HCT116 (cell line): ENCODE data around the gene SAMD1. TPM values are rescaled to one million over a fixed set of nuclear protein-coding genes. Genes with fewer than 3 reads are reported as not detected.

Source experiments
- ATAC-seq: fragments of 200-7000 bp; cut with Tn5 transposase; 2 replicates; pipeline ENCODE4 v1.9.1; 2020; ENCODE audit warnings: mild to moderate bottlenecking, moderate library complexity
- BruUV-seq: library from RNA; stranded (reverse); fragments of 400-500 nt; replicated peaks from 2 replicates; lab custom pipeline; 2021; lab: Mats Ljungman, UMichigan
- CTCF ChIA-PET: fragments of 300-600 bp; sonication (Branson Sonifier 250); formaldehyde crosslinking; loops from one replicate; lab custom pipeline; 2021; ENCODE audit warnings: antibody characterized with exemption; lab: Charles Lee
- POLR2A ChIA-PET: fragments of 300-600, 350-600 bp; sonication (Branson Sonifier 250); formaldehyde crosslinking; loops from one replicate; lab custom pipeline; 2021; ENCODE audit warnings: antibody characterized with exemption; lab: Charles Lee
- RAD21 ChIA-PET, 2 experiments: fragments of 300-600 bp; sonication (Branson Sonifier 250); formaldehyde crosslinking; loops; one replicate each; lab custom pipeline; 2023; ENCODE audit warnings: low total read pairs in 2 of 2; ENCODE audit not compliant: uncharacterized antibody in 2 of 2, unreplicated experiment in 2 of 2, low non-redundant PET in 1 of 2; lab: Charles Lee
- DNase-seq: peaks from one replicate; pipeline ENCODE4 v3.0.0-alpha.2; 2010; ENCODE audit warnings: low read depth, low spot score
- H2AFZ ChIP-seq: fragments of 200-600 bp; shearing (Covaris generic), sonication (generic); 2 replicates; pipeline ENCODE4 v1.6.1; 2017; ENCODE audit warnings: low read depth, mixed run types, mixed read lengths, antibody characterized with exemption, low read length; ENCODE audit not compliant: poor library complexity, severe bottlenecking
- H3K27ac ChIP-seq: 2 replicates; pipeline ENCODE4 v1.5.1; 2012; ENCODE audit warnings: low read depth, low read length
- H3K27me3 ChIP-seq: fragments of 200-600 bp; sonication (generic); 2 replicates; pipeline ENCODE4 v1.6.1; 2016; ENCODE audit warnings: mixed run types, low read length, mixed read lengths; ENCODE audit not compliant: insufficient read depth
- H3K36me3 ChIP-seq, 2 experiments: fragments of 200-500 bp in 1 of 2; fragments of 200-600 bp in 1 of 2; sonication (Bioruptor generic) in 1 of 2; sonication (generic) in 1 of 2; 2 replicates each; pipeline versions ENCODE4 v1.5.1 to v1.6.1; 2014 to 2016; ENCODE audit warnings: low read length in 2 of 2, inconsistent platforms in 1 of 2, mixed read lengths in 1 of 2, mixed run types in 1 of 2; ENCODE audit not compliant: insufficient read depth in 2 of 2, control insufficient read depth in 1 of 2
- H3K4me1 ChIP-seq, 2 experiments: fragments of 200-600 bp in 1 of 2; sonication (generic) in 1 of 2; 2 replicates each; pipeline versions ENCODE4 v1.5.1 to v1.6.1; 2012 to 2017; ENCODE audit warnings: low read length in 2 of 2, inconsistent platforms in 1 of 2, mild to moderate bottlenecking in 1 of 2, mixed read lengths in 1 of 2, mixed run types in 1 of 2, moderate library complexity in 1 of 2; ENCODE audit not compliant: insufficient read depth in 2 of 2, control insufficient read depth in 1 of 2
- H3K4me2 ChIP-seq: fragments of 200-600 bp; sonication (generic); 2 replicates; pipeline ENCODE4 v1.6.1; 2017; ENCODE audit warnings: mixed run types, low read length, mixed read lengths
- H3K4me3 ChIP-seq, 2 experiments: fragments of 200-600 bp in 1 of 2; sonication (generic) in 1 of 2; replicated peaks in 1 of 2; 2 replicates each; pipeline ENCODE4 v1.5.1; 2011 to 2016; ENCODE audit warnings: low read length in 2 of 2, control low read depth in 1 of 2, low read depth in 1 of 2, mild to moderate bottlenecking in 1 of 2, mixed read lengths in 1 of 2, mixed run types in 1 of 2
- H3K79me2 ChIP-seq: fragments of 200-600 bp; sonication (generic); 2 replicates; pipeline ENCODE4 v1.6.1; 2017; ENCODE audit warnings: mild to moderate bottlenecking, mixed run types, low read length, moderate library complexity, mixed read lengths; ENCODE audit not compliant: insufficient read depth
- H3K9ac ChIP-seq: fragments of 200-600 bp; sonication (generic); 2 replicates; pipeline ENCODE4 v1.6.1; 2016; ENCODE audit warnings: low read length, mixed read lengths
- H3K9me2 ChIP-seq: fragments of 200-600 bp; sonication (generic), shearing (Covaris generic); 2 replicates; pipeline ENCODE4 v1.6.1; 2017; ENCODE audit warnings: mixed run types, mild to moderate bottlenecking, moderate library complexity; ENCODE audit not compliant: insufficient read depth
- H3K9me3 ChIP-seq, 2 experiments: fragments of 200-500 bp in 1 of 2; fragments of 200-600 bp in 1 of 2; sonication (Bioruptor generic) in 1 of 2; sonication (generic) in 1 of 2; 2 replicates each; pipeline ENCODE4 v1.6.1; 2014 to 2017; ENCODE audit warnings: low read length in 2 of 2, mixed read lengths in 2 of 2, inconsistent platforms in 1 of 2, low read depth in 1 of 2, mild to moderate bottlenecking in 1 of 2, mixed run types in 1 of 2, moderate library complexity in 1 of 2; ENCODE audit not compliant: control insufficient read depth in 1 of 2, insufficient read depth in 1 of 2
- H4K20me1 ChIP-seq: fragments of 200-600 bp; sonication (generic), shearing (Covaris generic); 2 replicates; pipeline ENCODE4 v1.6.1; 2017; ENCODE audit warnings: mixed run types, mild to moderate bottlenecking, moderate library complexity; ENCODE audit not compliant: insufficient read depth
- EGR1 ChIP-seq: IDR thresholded peaks from 2 replicates; pipeline ENCODE4 v1.6.1; 2012; ENCODE audit warnings: low read depth
- ELF1 ChIP-seq: IDR thresholded peaks from 2 replicates; pipeline ENCODE4 v1.6.1; 2012; ENCODE audit warnings: low read depth, borderline replicate concordance
- EZH2 ChIP-seq: fragments of 200-600 bp; sonication (generic); IDR thresholded peaks from 2 replicates; pipeline ENCODE4 v1.6.1; 2017; ENCODE audit warnings: antibody characterized with exemption, mixed run types
- EZH2phosphoT487 ChIP-seq: fragments of 200-600 bp; IDR thresholded peaks from 2 replicates; pipeline ENCODE4 v1.6.1; 2018; ENCODE audit warnings: antibody characterized with exemption, borderline replicate concordance
- FOSL1 ChIP-seq: IDR thresholded peaks from 2 replicates; pipeline ENCODE4 v1.6.1; 2012; ENCODE audit warnings: low read depth
- MAX ChIP-seq: IDR thresholded peaks from 2 replicates; pipeline ENCODE4 v1.6.1; 2012
- POLR2A ChIP-seq: IDR thresholded peaks from 2 replicates; pipeline ENCODE4 v1.7.0; 2011; ENCODE audit warnings: borderline replicate concordance; ENCODE audit not compliant: insufficient read depth, insufficient read length; ENCODE audit errors: extremely low read depth
- POLR2AphosphoS5 ChIP-seq: IDR thresholded peaks from 2 replicates; pipeline ENCODE4 v1.6.1; 2011; ENCODE audit warnings: mild to moderate bottlenecking, low read depth, low read length, moderate library complexity
- RAD21 ChIP-seq: IDR thresholded peaks from 2 replicates; pipeline ENCODE4 v1.6.1; 2012; ENCODE audit warnings: low read depth, mild to moderate bottlenecking
- SIN3A ChIP-seq: IDR thresholded peaks from 2 replicates; pipeline ENCODE4 v1.6.1; 2012; ENCODE audit warnings: low read depth
- SRF ChIP-seq: IDR thresholded peaks from 2 replicates; pipeline ENCODE4 v1.6.1; 2012; ENCODE audit warnings: low read depth
- TCF7L2 ChIP-seq: IDR thresholded peaks from 2 replicates; pipeline ENCODE4 v1.7.0; 2011; ENCODE audit warnings: borderline replicate concordance, inconsistent platforms; ENCODE audit not compliant: insufficient read depth, insufficient read length; ENCODE audit errors: extremely low read depth
- YY1 ChIP-seq: IDR thresholded peaks from 2 replicates; pipeline ENCODE4 v1.6.1; 2011; ENCODE audit warnings: low read length, low read depth, moderate library complexity, mild to moderate bottlenecking; ENCODE audit not compliant: insufficient replicate concordance; ENCODE audit errors: extremely low read depth
- ZBTB33 ChIP-seq: IDR thresholded peaks from 2 replicates; pipeline ENCODE4 v1.6.1; 2011; ENCODE audit warnings: mild to moderate bottlenecking, low read length, moderate library complexity; ENCODE audit not compliant: insufficient replicate concordance; ENCODE audit errors: extremely low read depth
- ZNF274 ChIP-seq: fragments of 200-500 bp; sonication (Bioruptor generic); IDR thresholded peaks from 2 replicates; pipeline ENCODE4 v1.6.1; 2014; ENCODE audit warnings: mild to moderate bottlenecking, low read depth, low read length, inconsistent platforms
- intact Hi-C: fragments of 100-400 bp; cut with micrococcal nuclease; formaldehyde crosslinking; loops from 2 replicates; pipeline ENCODE4 v1.10.0; 2022
- total RNA-seq: library from RNA; stranded (reverse); gene quantifications from one replicate; pipeline ENCODE4 v1.2.1, GENCODE V29; 2021; ENCODE audit not compliant: unreplicated experiment
- TF ChIP-seq, protein P1 (sequence below): IDR thresholded peaks from 2 replicates; pipeline ENCODE4 v1.6.1; 2012; ENCODE audit warnings: low read depth

The SAMD1 gene
- total RNA-seq, 1 experiment from 2014 or later, result 62.9 TPM

GRCh38 chr19:14078411-14078810, 12.1 kb downstream of the SAMD1 start:
- intact Hi-C loops, result loop anchor here (10.0 kb wide), 1 partner anchor 294 kb away; no protein-coding TSS in a partner anchor
- Histone ChIP-seq H3K36me3 (no peaks in the 10 kb centered on the region), H3K9me3 (no peaks in the 10 kb centered on the region), H3K4me3 (no peak overlapping the region), H3K27ac (no peak overlapping the region), H3K4me1 (peaks cover 10 to 38% of the 10 kb centered on the region in 2 experiments), H3K9me2 (no peaks in the 10 kb centered on the region), H2AFZ (no peak overlapping the region), H3K4me2 (no peak overlapping the region), H3K79me2 (no peaks in the 10 kb centered on the region), H3K9ac (no peak overlapping the region), H4K20me1 (no peaks in the 10 kb centered on the region), H3K27me3 (no peaks in the 10 kb centered on the region)
- TF ChIP-seq SRF, result no peak
- TF ChIP-seq YY1, result no peak
- TF ChIP-seq POLR2A, result no peak
- no peak for TF ChIP-seq SIN3A
- TF ChIP-seq ZNF274, result no peak
- no peak for TF ChIP-seq EZH2
- TF ChIP-seq EZH2phosphoT487, result no peak
- TF ChIP-seq ZBTB33, result no peak
- TF ChIP-seq, protein P1, sequence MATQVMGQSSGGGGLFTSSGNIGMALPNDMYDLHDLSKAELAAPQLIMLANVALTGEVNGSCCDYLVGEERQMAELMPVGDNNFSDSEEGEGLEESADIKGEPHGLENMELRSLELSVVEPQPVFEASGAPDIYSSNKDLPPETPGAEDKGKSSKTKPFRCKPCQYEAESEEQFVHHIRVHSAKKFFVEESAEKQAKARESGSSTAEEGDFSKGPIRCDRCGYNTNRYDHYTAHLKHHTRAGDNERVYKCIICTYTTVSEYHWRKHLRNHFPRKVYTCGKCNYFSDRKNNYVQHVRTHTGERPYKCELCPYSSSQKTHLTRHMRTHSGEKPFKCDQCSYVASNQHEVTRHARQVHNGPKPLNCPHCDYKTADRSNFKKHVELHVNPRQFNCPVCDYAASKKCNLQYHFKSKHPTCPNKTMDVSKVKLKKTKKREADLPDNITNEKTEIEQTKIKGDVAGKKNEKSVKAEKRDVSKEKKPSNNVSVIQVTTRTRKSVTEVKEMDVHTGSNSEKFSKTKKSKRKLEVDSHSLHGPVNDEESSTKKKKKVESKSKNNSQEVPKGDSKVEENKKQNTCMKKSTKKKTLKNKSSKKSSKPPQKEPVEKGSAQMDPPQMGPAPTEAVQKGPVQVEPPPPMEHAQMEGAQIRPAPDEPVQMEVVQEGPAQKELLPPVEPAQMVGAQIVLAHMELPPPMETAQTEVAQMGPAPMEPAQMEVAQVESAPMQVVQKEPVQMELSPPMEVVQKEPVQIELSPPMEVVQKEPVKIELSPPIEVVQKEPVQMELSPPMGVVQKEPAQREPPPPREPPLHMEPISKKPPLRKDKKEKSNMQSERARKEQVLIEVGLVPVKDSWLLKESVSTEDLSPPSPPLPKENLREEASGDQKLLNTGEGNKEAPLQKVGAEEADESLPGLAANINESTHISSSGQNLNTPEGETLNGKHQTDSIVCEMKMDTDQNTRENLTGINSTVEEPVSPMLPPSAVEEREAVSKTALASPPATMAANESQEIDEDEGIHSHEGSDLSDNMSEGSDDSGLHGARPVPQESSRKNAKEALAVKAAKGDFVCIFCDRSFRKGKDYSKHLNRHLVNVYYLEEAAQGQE, result no peak
- no peak for TF ChIP-seq FOSL1
- no peak for TF ChIP-seq EGR1
- no peak for TF ChIP-seq ELF1
- no peak for TF ChIP-seq TCF7L2
- no peak for TF ChIP-seq RAD21
- no peak for TF ChIP-seq POLR2AphosphoS5
- no peak for TF ChIP-seq MAX
- no peak for DNase-seq
- RAD21 ChIA-PET, result no interaction called here
- no peak for ATAC-seq
- no TSS peak for BruUV-seq
- CTCF ChIA-PET, result interaction anchor here (0.7 kb wide), 1 partner anchor 37 kb away, joined by 3 read pairs; no protein-coding TSS in a partner anchor
- POLR2A ChIA-PET, result interaction anchor here (0.6 kb wide), 1 partner anchor 220 kb away, joined by 5 read pairs; no protein-coding TSS in a partner anchor
